Heart right ventricle (tissue), 16 donors: Measurements from ENCODE around the gene RAD51B. TPM values are rescaled to one million over a fixed set of nuclear protein-coding genes. Genes with fewer than 3 reads are reported as not detected.

ENCODE experiments used
- ATAC-seq, 8 donors: fragments of 200-7000 bp; cut with Tn5 transposase; one replicate each; pipeline ENCODE4 v1.9.1; 2020; ENCODE audit warnings: mild to moderate bottlenecking in 8 of 8, moderate library complexity in 8 of 8, moderate number of reproducible peaks in 1 of 8
- DNase-seq, 2 donors: peaks; one replicate each; pipeline ENCODE4 v3.0.0-alpha.2; 2020
- H3K27ac ChIP-seq, 10 donors: fragments of 200-600 bp; sonication (generic) in 2 of 10; one replicate each; pipeline versions ENCODE4 v1.5.0 to v1.8.0; 2020 to 2022; ENCODE audit warnings: mild to moderate bottlenecking in 3 of 10
- H3K27me3 ChIP-seq, 7 donors: fragments of 200-600 bp; one replicate each; pipeline ENCODE4 v1.8.0; 2021 to 2022; ENCODE audit warnings: mild to moderate bottlenecking in 2 of 7
- H3K36me3 ChIP-seq, 9 donors: fragments of 200-600 bp; sonication (generic) in 1 of 9; one replicate each; pipeline versions ENCODE4 v1.5.0 to v1.8.0; 2020 to 2022; ENCODE audit warnings: mild to moderate bottlenecking in 2 of 9
- H3K4me1 ChIP-seq, 9 donors: fragments of 200-600 bp; sonication (generic) in 1 of 9; one replicate each; pipeline versions ENCODE4 v1.5.0 to v1.8.0; 2020 to 2022; ENCODE audit warnings: mild to moderate bottlenecking in 4 of 9
- H3K4me3 ChIP-seq, 10 donors: fragments of 200-600 bp; sonication (generic) in 2 of 10; one replicate each; pipeline versions ENCODE4 v1.5.0 to v1.8.0; 2020 to 2022; ENCODE audit warnings: mild to moderate bottlenecking in 7 of 10, moderate library complexity in 2 of 10
- H3K9me3 ChIP-seq, 11 donors: fragments of 200-600 bp in 10 of 11; sonication (generic) in 2 of 11; one replicate each; pipeline versions ENCODE4 v1.5.0 to v1.8.0; 2013 to 2022; ENCODE audit warnings: mild to moderate bottlenecking in 2 of 11, control low read depth in 1 of 11, moderate library complexity in 1 of 11
- WGBS, 2 donors: extraction: QIAGEN DNeasy Blood & Tissue Kit; methylation state at CpG; one replicate each; pipeline ENCODE4 v1.1.7; 2013; ENCODE audit warnings: inconsistent platforms in 1 of 2; 5-methylcytosine and 5-hydroxymethylcytosine counted together
- intact Hi-C, 10 donors: fragments of 100-400 bp; cut with DNase I; formaldehyde crosslinking; loops; one replicate each; pipeline versions ENCODE4 v1.11.1 to v1.14.2; 2022
- polyA plus RNA-seq, 2 donors: library from polyadenylated mRNA; stranded (reverse); fragments of 200-250 nt; gene quantifications; one replicate each; pipeline ENCODE4 v1.2.3, GENCODE V29; 2013
- total RNA-seq, 10 donors: library from RNA; stranded (reverse); fragmentation: NEBNext Ultra II Directional in 3 of 10; extraction: Animal tissue kit (Norgen Biotek cat#: 25700) in 3 of 10; gene quantifications; one replicate each; pipeline versions ENCODE4 v1.2.1 to v1.2.4, GENCODE V29; 2021 to 2023
- TF ChIP-seq, protein P1 (sequence below), 9 donors: fragments of 200-600 bp; sonication (generic) in 2 of 9; IDR thresholded peaks; one replicate each; pipeline versions ENCODE4 v1.5.0 to v1.8.0; 2021 to 2022; ENCODE audit warnings: antibody characterized with exemption in 9 of 9, mild to moderate bottlenecking in 5 of 9, moderate library complexity in 1 of 9
- donor health status: Arrhythmogenic right ventricular cardiomyopathy.
- donor health status: ischemic (EF 13 %, LVEDD 7.1; RV severe dilation, severe dysfunction).
- donor health status: healthy with polysubstance abuse.
- donor health status: DM: no; HTN: yes; CAD: no.
- donor health status: DM: no; HTN: no; CAD: no.
- donor health status: ischemic (EF 25% LVEDD 6.9; RV normal size, moderate dysfunction).
- donor health status: ischemic (EF 25% LVEDD 5.7; RV mildly dilated, moderate dysfunction).
- donor health status: healthy.
- donor health status: DM: yes; HTN: yes; CAD: no.
- donor health status: Ischemic cardiomyopathy.
- donor health status: ischemic (EF 35%, LVEDD 5.7; RV mildly dilated, moderate dysfunction).
- donor health status: nonischemic (EF 11% LVEDD 7.7; RV severe dilation, severe dysfunction).
- donor health status: DM: yes; HTN: yes; CAD: no.
- donor health status: PGD.
- donor health status: ischemic (EF 29% LVEDD 5.4; RV normal size, mild dysfunction).
- donor health status: nonischemic (EF 23%, LVEDD 6.1; RV moderate dilation, normal function).

The RAD51B gene
- total and polyA plus RNA-seq, 12 donors, result 0.88 to 8.6 (median 3.5) TPM

DNA sequence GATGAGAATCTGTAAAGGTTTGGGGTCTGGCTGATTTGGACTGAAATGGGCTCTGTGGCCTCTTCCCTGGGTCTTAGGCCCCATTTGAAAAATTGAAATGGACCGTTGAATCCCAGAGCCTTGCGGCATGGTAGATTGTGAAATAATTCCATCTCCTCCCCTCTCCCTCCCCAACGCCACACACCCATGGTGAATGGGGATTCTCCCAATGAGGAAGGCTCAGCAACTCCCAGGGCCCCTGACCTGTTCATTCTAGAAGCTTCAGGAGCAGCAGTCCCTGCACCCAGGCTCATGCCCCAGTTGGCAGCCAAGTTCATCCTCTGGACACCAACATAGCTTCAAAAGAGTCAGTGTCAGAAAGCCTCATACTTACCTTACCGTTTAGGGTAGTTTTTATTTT is 755.8 kb downstream of the RAD51B start:
- peaks cover 0 to 61% (median 12%) of the 10 kb centered on the region in 9 donors for H3K4me1 ChIP-seq
- TF ChIP-seq, protein P1, sequence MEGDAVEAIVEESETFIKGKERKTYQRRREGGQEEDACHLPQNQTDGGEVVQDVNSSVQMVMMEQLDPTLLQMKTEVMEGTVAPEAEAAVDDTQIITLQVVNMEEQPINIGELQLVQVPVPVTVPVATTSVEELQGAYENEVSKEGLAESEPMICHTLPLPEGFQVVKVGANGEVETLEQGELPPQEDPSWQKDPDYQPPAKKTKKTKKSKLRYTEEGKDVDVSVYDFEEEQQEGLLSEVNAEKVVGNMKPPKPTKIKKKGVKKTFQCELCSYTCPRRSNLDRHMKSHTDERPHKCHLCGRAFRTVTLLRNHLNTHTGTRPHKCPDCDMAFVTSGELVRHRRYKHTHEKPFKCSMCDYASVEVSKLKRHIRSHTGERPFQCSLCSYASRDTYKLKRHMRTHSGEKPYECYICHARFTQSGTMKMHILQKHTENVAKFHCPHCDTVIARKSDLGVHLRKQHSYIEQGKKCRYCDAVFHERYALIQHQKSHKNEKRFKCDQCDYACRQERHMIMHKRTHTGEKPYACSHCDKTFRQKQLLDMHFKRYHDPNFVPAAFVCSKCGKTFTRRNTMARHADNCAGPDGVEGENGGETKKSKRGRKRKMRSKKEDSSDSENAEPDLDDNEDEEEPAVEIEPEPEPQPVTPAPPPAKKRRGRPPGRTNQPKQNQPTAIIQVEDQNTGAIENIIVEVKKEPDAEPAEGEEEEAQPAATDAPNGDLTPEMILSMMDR (IDR thresholded peaks at IDR 0.05), result no peak
- intact Hi-C loops, result no loop called here
- WGBS, 2 donors, result 95% methylated on average over 4 of the region's 4 CpGs
- no peaks in the 10 kb centered on the region for H3K27me3 ChIP-seq
- H3K27ac ChIP-seq, result peak overlapping the region in 1 of 10 donors; percentile 86
- H3K9me3 ChIP-seq, result peaks cover 0 to 6% (median 0%) of the 10 kb centered on the region in 11 donors
- H3K4me3 ChIP-seq, result no peak overlapping the region
- ATAC-seq (no peak), DNase-seq (no peak)
- no peaks in the 10 kb centered on the region for H3K36me3 ChIP-seq

DNA sequence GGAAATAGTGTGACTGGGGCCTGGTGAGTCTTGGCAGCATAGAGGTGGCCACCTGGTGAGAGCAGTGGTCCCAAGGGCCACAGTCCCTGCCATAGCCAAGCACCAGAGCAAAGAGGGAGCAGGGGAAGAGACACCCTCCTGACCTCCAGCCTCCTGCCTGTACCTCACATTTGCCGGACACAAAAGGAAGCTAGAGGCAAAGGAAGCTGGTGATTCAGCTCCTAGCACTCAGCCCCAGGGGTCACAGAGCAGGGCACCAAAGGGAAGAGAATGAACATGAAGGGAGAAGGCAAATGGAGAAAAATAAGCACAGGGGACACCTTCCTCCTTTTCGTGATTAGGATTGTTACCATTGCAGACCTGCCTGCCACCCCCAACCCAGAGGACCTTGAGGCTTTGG is 756.5 kb downstream of the RAD51B start:
- Histone ChIP-seq H3K27ac (peak overlapping the region in 1 of 10 donors; percentile 86), H3K36me3 (no peaks in the 10 kb centered on the region), H3K27me3 (no peaks in the 10 kb centered on the region), H3K4me1 (peaks cover 0 to 64% (median 11%) of the 10 kb centered on the region in 9 donors), H3K9me3 (peaks cover 0 to 5% (median 0%) of the 10 kb centered on the region in 11 donors), H3K4me3 (no peak overlapping the region)
- intact Hi-C loops, result no loop called here
- 85% methylated on average over 2 of the region's 2 CpGs for WGBS, 2 donors
- TF ChIP-seq, protein P1 (IDR thresholded peaks at IDR 0.05), result no peak
- ATAC-seq, result no peak
- no peak for DNase-seq

DNA sequence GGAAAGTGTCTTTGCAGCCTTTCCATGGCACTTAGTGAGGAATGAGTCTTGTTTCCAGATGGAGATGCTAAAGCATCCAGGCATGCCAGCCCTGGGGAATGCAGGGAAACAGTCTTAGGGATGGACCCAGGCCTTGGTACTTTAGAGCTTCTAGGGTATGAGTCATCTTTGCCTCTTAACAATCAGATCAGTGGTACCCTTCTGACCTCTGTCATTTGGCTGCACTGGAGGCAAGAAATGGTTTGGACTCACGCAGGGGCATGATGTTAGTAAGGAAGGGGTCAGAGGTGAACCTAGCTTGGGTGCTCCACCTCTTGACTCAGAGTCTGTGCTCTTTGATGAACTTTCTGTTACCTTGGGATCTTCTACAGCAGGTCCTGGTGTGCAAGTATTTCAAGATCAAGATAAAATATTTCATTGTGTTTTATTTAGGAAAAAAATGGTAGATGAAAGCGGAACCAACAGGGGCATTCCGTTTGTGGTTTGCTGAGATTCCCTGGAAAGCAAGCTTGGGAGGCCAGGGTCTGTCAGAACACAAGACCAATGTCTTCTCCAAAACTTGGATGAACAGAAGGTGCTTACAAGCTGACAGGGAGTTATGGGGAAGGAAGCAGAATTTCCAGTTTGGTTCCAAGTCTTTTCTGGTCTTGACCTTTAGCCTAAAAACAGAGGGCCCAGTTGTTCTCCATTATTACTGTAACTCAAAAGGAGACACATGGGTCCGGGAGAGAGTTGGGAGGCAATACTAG is 757.1 kb downstream of the RAD51B start:
- ATAC-seq, result no peak
- peaks cover 0 to 64% (median 11%) of the 10 kb centered on the region in 9 donors for H3K4me1 ChIP-seq
- 91% methylated on average over 4 of the region's 4 CpGs for WGBS, 2 donors
- no peaks in the 10 kb centered on the region for H3K36me3 ChIP-seq
- no peak for DNase-seq
- no peak overlapping the region for H3K4me3 ChIP-seq
- peaks cover 0 to 3% (median 0%) of the 10 kb centered on the region in 11 donors for H3K9me3 ChIP-seq
- H3K27me3 ChIP-seq, result no peaks in the 10 kb centered on the region
- TF ChIP-seq, protein P1 (IDR thresholded peaks at IDR 0.05), result no peak
- peak overlapping the region in 5 of 10 donors; percentile 49 to 86 (median 61) for H3K27ac ChIP-seq
- intact Hi-C loops, result no loop called here

DNA sequence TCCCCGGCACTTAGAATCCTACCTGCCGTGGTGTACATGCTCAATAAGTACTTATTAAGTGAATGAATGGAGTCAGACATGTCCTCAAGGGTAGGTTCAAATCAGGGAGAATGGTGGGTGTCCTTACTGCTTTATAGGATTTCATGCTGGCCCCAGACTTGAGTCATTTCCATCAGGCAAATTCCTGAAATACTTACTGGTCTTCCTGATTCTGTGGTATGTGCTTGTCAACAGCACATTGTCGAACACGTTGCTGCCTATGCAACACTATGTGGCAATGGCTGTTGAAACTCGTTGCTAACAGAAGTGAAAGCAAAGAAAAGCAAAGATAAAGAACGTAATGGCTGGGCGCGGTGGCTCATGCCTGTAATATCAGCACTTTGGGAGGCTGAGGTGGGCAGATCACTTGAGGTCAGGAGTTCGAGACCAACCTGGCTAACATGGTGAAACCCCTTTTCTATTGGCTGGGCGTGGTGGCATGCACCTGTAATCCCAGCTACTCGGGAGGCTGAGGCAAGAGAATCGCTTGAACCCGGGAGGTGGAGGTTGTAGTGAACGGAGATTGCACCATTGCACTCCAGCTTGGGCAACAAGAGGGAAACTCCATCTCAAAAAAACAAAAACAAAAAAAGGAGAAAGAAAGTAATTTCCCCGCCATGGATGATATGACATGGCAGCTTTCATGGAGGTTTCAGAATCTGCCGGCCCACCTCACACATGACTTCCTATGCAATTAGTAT is 758.4 kb downstream of the RAD51B start:
- Histone ChIP-seq H3K9me3 (peaks cover 0 to 5% (median 0%) of the 10 kb centered on the region in 11 donors), H3K27ac (peak overlapping the region in 8 of 10 donors; percentile 19 to 86 (median 50)), H3K27me3 (no peaks in the 10 kb centered on the region), H3K36me3 (no peaks in the 10 kb centered on the region), H3K4me3 (no peak overlapping the region), H3K4me1 (peaks cover 0 to 64% (median 11%) of the 10 kb centered on the region in 9 donors)
- TF ChIP-seq, protein P1 (IDR thresholded peaks at IDR 0.05), result no peak
- ATAC-seq, result peak; percentile 54 to 92 (median 72)
- intact Hi-C loops, result no loop called here
- 70 to 77% methylated on average over 16 of the region's 16 CpGs for WGBS, 2 donors
- peak in 1 of 2 donors; percentile 48 for DNase-seq
